Retinal pigment epithelial cell (primary cell): ENCODE results near the gene COG5.

Experiments
- DNase-seq: peaks from one replicate; pipeline ENCODE4 v3.0.0-alpha.2; 2010; ENCODE audit warnings: low read depth
- H3K4me3 ChIP-seq: 2 replicates; pipeline ENCODE4 v1.5.1; 2011; ENCODE audit warnings: mild to moderate bottlenecking, low read length, control low read depth, moderate library complexity
- CTCF ChIP-seq: conservative IDR thresholded peaks from 2 replicates; pipeline ENCODE4 v1.5.1; 2011; ENCODE audit warnings: low read depth, low read length, control low read depth, inconsistent platforms

COG5 gene

GRCh38 chr7:107373354-107373753, 190.4 kb downstream of the COG5 start:
- H3K4me3 ChIP-seq, result no peak overlapping the region
- no peak for DNase-seq
- no peak for TF ChIP-seq CTCF

- no peak for TF ChIP-seq CTCF
- no peak for DNase-seq
- no peak overlapping the region for H3K4me3 ChIP-seq
Measured at GRCh38 chr7:107372298-107372697, 191.4 kb downstream of the COG5 start.

DNA sequence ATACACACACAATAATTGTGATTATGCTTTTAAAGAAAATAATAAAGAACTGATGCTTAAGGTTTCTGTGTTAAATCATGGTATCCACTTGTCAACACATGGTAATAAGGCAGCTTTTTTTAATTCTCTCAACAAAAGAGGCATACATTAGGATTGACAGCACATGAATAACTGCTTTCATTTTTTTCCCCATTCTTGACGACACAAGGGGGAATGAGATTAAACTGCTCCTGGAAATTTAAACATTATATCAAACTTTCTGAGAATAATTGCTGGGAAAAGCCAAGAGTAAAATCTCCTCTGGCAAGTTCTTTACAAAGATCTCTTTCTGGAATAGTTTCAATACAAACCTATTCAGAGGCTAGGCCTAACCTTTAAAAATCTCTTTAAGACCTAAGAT, 192.9 kb downstream of the COG5 start:
- H3K4me3 ChIP-seq, result no peak overlapping the region
- TF ChIP-seq CTCF, result no peak
- DNase-seq, result no peak

DNA sequence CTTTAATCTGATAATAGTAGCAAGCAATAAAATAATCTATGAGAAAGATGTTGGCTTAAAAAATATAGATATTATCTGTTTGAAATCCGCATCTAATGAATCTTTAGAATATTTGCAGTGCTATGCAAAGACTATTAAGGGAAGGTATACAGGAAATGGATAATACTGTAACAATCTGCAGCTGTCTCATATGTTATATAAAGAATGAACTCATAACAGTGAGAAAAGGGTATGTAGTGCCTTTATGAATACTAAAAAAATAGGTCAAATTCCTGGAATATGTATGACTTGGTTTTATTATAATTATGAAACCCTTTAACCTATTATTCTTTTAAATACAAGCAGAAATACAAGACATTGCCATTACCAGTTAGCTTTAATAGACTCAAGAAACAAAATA, 198.9 kb downstream of the COG5 start:
- no peak overlapping the region for H3K4me3 ChIP-seq
- no peak for DNase-seq
- TF ChIP-seq CTCF, result no peak

DNA sequence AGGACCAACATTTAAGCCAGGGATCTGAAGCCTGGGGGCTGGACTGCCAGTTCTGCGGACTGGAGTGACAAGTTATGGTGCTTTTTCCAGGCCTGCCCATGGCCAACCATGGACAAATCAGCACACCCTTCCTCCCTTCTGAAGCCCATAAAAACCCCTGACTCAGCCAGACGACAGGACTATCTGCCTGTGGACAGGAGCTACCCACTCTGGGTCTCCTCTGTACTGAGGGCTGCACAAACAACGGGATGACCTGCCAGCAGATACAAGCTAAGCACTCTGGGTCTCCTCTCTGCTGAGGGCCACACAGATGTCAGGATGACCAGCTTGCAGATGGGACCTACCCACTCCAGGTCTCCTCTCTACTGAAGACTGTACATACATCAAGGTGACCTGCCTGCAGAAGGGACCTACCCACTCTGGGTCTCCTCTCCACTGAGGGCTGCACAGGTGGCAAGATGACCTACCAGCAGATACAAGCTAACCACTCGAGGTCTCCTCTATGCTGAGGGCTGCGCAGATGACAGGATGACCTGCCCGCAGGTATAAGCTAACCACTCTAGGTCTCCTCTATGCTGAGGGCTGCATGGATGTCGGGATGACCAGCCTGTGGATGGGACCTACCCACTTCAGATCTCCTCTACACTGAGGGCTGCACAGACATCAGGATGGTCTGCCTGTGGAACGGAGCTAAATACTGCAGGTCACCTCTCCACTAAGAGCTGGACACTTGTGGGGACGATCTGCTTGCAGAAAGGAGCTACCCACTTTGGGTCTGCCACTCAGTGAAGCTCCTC, 204.0 kb downstream of the COG5 start:
- H3K4me3 ChIP-seq, result no peak overlapping the region
- TF ChIP-seq CTCF, result no peak
- no peak for DNase-seq

- no peak overlapping the region for H3K4me3 ChIP-seq
- DNase-seq, result no peak
- TF ChIP-seq CTCF, result no peak
Measured at GRCh38 chr7:107355616-107356015, 208.1 kb downstream of the COG5 start.

DNA sequence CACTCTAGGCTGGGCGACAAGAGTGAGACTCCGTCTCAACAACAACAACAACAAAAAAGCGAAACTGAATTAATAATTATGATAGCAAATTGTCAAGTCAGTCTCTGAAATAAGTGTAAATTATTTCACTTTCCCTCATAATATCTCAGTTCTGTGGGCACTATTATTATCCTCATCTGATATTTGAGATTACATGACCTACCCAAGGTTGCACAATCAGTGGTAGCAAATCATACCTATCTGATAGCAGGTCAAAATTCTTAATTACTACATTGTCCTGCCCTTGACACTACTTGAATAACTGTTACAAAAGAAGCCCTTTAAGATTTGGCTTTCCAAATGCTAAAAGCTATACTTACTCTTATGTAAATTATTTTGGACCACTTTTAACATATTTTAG, 209.1 kb downstream of the COG5 start:
- no peak for TF ChIP-seq CTCF
- no peak for DNase-seq
- no peak overlapping the region for H3K4me3 ChIP-seq
